Common myeloid progenitor, CD34-positive (primary cell): ENCODE data around the gene EVI5.

ENCODE experiments used
- CTCF ChIA-PET: fragments of 350-600 bp; sonication (Branson Sonifier 250); formaldehyde crosslinking; loops from one replicate; lab custom pipeline; 2021; ENCODE audit warnings: antibody characterized with exemption; lab: Charles Lee
- POLR2A ChIA-PET: fragments of 350-600 bp; sonication (Branson Sonifier 250); formaldehyde crosslinking; loops from one replicate; lab custom pipeline; 2021; ENCODE audit warnings: antibody characterized with exemption; lab: Charles Lee
- DNase-seq, 3 donors: peaks; one replicate each; pipeline versions ENCODE4 v3.0.0 to v3.0.0-alpha.2; 2013
- H3K27ac ChIP-seq, 2 experiments: 1 replicate in 1 of 2; 2 replicates in 1 of 2; pipeline ENCODE4 v1.7.0; 2013; ENCODE audit warnings: inconsistent platforms in 2 of 2, low read length in 2 of 2, mild to moderate bottlenecking in 2 of 2, low read depth in 1 of 2, moderate library complexity in 1 of 2; ENCODE audit not compliant: severe bottlenecking in 2 of 2, insufficient read depth in 1 of 2, poor library complexity in 1 of 2
- H3K27me3 ChIP-seq, 5 experiments: replicated peaks in 2 of 5; 1 replicate in 3 of 5; 2 replicates in 2 of 5; pipeline versions ENCODE4 v1.6.1 to v1.7.0; 2013; ENCODE audit warnings: low read length in 4 of 5, mild to moderate bottlenecking in 2 of 5, moderate library complexity in 2 of 5, inconsistent platforms in 1 of 5; ENCODE audit not compliant: insufficient read depth in 5 of 5, control insufficient read depth in 4 of 5
- H3K36me3 ChIP-seq, 4 experiments: 1 replicate in 2 of 4; 2 replicates in 2 of 4; pipeline versions ENCODE4 v1.6.1 to v1.7.0; 2013; ENCODE audit warnings: low read length in 3 of 4, control low read depth in 1 of 4, mild to moderate bottlenecking in 1 of 4; ENCODE audit not compliant: control insufficient read depth in 4 of 4, insufficient read depth in 4 of 4
- H3K4me1 ChIP-seq, 4 experiments: 1 replicate in 3 of 4; 2 replicates in 1 of 4; pipeline versions ENCODE4 v1.6.1 to v1.7.1; 2013; ENCODE audit warnings: low read length in 3 of 4, mild to moderate bottlenecking in 3 of 4, control low read depth in 1 of 4, inconsistent platforms in 1 of 4, moderate library complexity in 1 of 4; ENCODE audit not compliant: control insufficient read depth in 4 of 4, insufficient read depth in 4 of 4; ENCODE audit errors: control extremely low read depth in 1 of 4
- H3K4me3 ChIP-seq, 7 experiments: 1 replicate in 4 of 7; 2 replicates in 3 of 7; pipeline versions ENCODE4 v1.5.1 to v1.7.0; 2013; ENCODE audit warnings: mild to moderate bottlenecking in 7 of 7, low read length in 6 of 7, moderate library complexity in 6 of 7, inconsistent platforms in 2 of 7, low read depth in 2 of 7, control low read depth in 1 of 7; ENCODE audit not compliant: insufficient read depth in 4 of 7, control insufficient read depth in 1 of 7; ENCODE audit errors: extremely low read depth in 1 of 7
- H3K9me3 ChIP-seq, 5 experiments: 1 replicate in 4 of 5; 2 replicates in 1 of 5; pipeline versions ENCODE4 v1.6.1 to v1.7.1; 2013; ENCODE audit warnings: low read length in 4 of 5, mild to moderate bottlenecking in 2 of 5, inconsistent platforms in 1 of 5, low read depth in 1 of 5, moderate library complexity in 1 of 5; ENCODE audit not compliant: control insufficient read depth in 4 of 5, insufficient read depth in 2 of 5; ENCODE audit errors: control extremely low read depth in 1 of 5
- WGBS: methylation state at CpG from one replicate; pipeline ENCODE4 v1.1.5; 2013; ENCODE audit not compliant: insufficient coverage; 5-methylcytosine and 5-hydroxymethylcytosine counted together

Gene EVI5

GRCh38 chr1:92808381-92808780, 23.5 kb upstream of the EVI5 start:
- ChIA-PET POLR2A (no interaction called here), CTCF (no interaction called here)
- Histone ChIP-seq H3K9me3 (no peaks in the 10 kb centered on the region), H3K27ac (no peak overlapping the region), H3K4me1 (no peaks in the 10 kb centered on the region), H3K27me3 (peaks cover 0 to 2% (median 0%) of the 10 kb centered on the region in 5 experiments), H3K4me3 (no peak overlapping the region), H3K36me3 (no peaks in the 10 kb centered on the region)
- DNase-seq: no peak

GRCh38 chr1:92805216-92805615, 20.3 kb upstream of the EVI5 start:
- 100% methylated on average over 1 of the region's 1 CpG for WGBS
- Histone ChIP-seq H3K36me3 (no peaks in the 10 kb centered on the region), H3K27ac (no peak overlapping the region), H3K4me1 (no peaks in the 10 kb centered on the region), H3K27me3 (peaks cover 0 to 2% (median 0%) of the 10 kb centered on the region in 5 experiments), H3K4me3 (peak overlapping the region in 1 of 7 experiments; percentile 28), H3K9me3 (no peaks in the 10 kb centered on the region)
- POLR2A ChIA-PET: no interaction called here
- no peak for DNase-seq
- CTCF ChIA-PET: interaction anchor here (1.6 kb wide), 1 partner anchor 27 kb away, joined by 5 read pairs; the partner anchor contains the start of gene RPL5

- no peaks in the 10 kb centered on the region for H3K9me3 ChIP-seq
- H3K36me3 ChIP-seq: no peaks in the 10 kb centered on the region
- peaks cover 0 to 2% (median 0%) of the 10 kb centered on the region in 5 experiments for H3K27me3 ChIP-seq
- 29% methylated on average over 6 of the region's 7 CpGs for WGBS
- ChIA-PET CTCF (interaction anchor here (1.6 kb wide), 1 partner anchor 27 kb away, joined by 5 read pairs; the partner anchor contains the start of gene RPL5), POLR2A (no interaction called here)
- no peaks in the 10 kb centered on the region for H3K4me1 ChIP-seq
- peak; percentile 70 to 88 (median 86) for DNase-seq
- H3K27ac ChIP-seq: no peak overlapping the region
- peak overlapping the region in 1 of 7 experiments; percentile 28 for H3K4me3 ChIP-seq
Measured at GRCh38 chr1:92804721-92805201, 19.9 kb upstream of the EVI5 start.

- Histone ChIP-seq H3K9me3 (no peaks in the 10 kb centered on the region), H3K27ac (no peak overlapping the region)
- POLR2A ChIA-PET: no interaction called here
Measured at GRCh38 chr1:92803140-92803887, 18.4 kb upstream of the EVI5 start.

GRCh38 chr1:92797961-92798360, 13.1 kb upstream of the EVI5 start:
- ChIA-PET CTCF (interaction anchor here (1.0 to 1.1 kb wide), 2 partner anchors 20 to 34 kb away, joined by 3 to 4 read pairs; partner anchors contain the start of gene RPL5), POLR2A (no interaction called here)
- H3K27ac ChIP-seq: no peak overlapping the region
- no peak overlapping the region for H3K4me3 ChIP-seq
- H3K27me3 ChIP-seq: peaks cover 0 to 5% (median 0%) of the 10 kb centered on the region in 5 experiments
- WGBS: no CpG with 5 or more reads among the region's 1 CpG
- H3K9me3 ChIP-seq: peaks cover 0 to 2% (median 0%) of the 10 kb centered on the region in 5 experiments
- no peaks in the 10 kb centered on the region for H3K4me1 ChIP-seq
- no peak for DNase-seq
- H3K36me3 ChIP-seq: no peaks in the 10 kb centered on the region

More at GRCh38 chr1:92803140-92803887, 18.4 kb upstream of the EVI5 start:
- Histone ChIP-seq H3K4me3 (no peak overlapping the region), H3K4me1 (no peaks in the 10 kb centered on the region), H3K27me3 (peaks cover 0 to 2% (median 0%) of the 10 kb centered on the region in 5 experiments), H3K36me3 (no peaks in the 10 kb centered on the region)
- no peak for DNase-seq
- CTCF ChIA-PET: no interaction called here
- WGBS: 95% methylated on average over 4 of the region's 7 CpGs

- no peak for DNase-seq
- peaks cover 0 to 2% (median 0%) of the 10 kb centered on the region in 5 experiments for H3K9me3 ChIP-seq
- H3K36me3 ChIP-seq: no peaks in the 10 kb centered on the region
- H3K4me3 ChIP-seq: no peak overlapping the region
- no peaks in the 10 kb centered on the region for H3K4me1 ChIP-seq
- ChIA-PET CTCF (no interaction called here), POLR2A (no interaction called here)
- peaks cover 0 to 5% (median 4%) of the 10 kb centered on the region in 5 experiments for H3K27me3 ChIP-seq
- H3K27ac ChIP-seq: no peak overlapping the region
Measured at GRCh38 chr1:92797297-92797696, 12.4 kb upstream of the EVI5 start.

- Histone ChIP-seq H3K9me3 (peaks cover 0 to 2% (median 0%) of the 10 kb centered on the region in 5 experiments), H3K4me1 (no peaks in the 10 kb centered on the region), H3K27me3 (peaks cover 0 to 12% (median 4%) of the 10 kb centered on the region in 5 experiments), H3K36me3 (no peaks in the 10 kb centered on the region), H3K27ac (no peak overlapping the region), H3K4me3 (no peak overlapping the region)
- no peak for DNase-seq
- CTCF ChIA-PET: interaction anchor here (1.0 kb wide), 1 partner anchor 10 kb away, joined by 3 read pairs; the partner anchor contains the start of gene EVI5
- no CpG with 5 or more reads among the region's 4 CpGs for WGBS
- POLR2A ChIA-PET: no interaction called here
Measured at GRCh38 chr1:92795166-92795565, 10.3 kb upstream of the EVI5 start.
